HG03196 (cell line): ENCODE results near the gene SP3.

ENCODE experiments used
- ATAC-seq: cut with Tn5 transposase; IDR thresholded peaks from one replicate; pipeline ENCODE4 v1.9.1; 2021; ENCODE audit not compliant: unreplicated experiment

Gene SP3

DNA sequence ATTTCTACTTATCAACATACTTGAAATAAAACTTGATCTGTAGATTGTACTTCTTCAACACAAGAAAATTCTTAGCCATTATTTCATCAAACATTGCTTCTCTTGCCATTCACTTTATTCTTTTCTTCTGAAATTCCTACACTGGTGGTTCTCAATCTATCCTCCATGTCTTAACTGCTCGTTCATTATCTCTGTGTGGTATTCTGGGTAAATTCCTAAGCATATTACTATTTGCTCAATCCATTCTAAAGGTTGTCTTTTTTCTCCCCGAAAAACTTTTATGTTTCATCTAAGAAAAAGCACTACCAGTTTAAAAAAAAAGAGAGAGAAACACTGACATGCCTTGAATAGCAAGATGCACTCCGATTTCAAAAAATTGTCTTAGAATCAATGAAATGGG lies 18.0 kb downstream of the SP3 start:
- no peak for ATAC-seq

- no peak for ATAC-seq
These were observed 21.4 kb downstream of the SP3 start for GRCh38 chr2:173943738-173944137.

DNA sequence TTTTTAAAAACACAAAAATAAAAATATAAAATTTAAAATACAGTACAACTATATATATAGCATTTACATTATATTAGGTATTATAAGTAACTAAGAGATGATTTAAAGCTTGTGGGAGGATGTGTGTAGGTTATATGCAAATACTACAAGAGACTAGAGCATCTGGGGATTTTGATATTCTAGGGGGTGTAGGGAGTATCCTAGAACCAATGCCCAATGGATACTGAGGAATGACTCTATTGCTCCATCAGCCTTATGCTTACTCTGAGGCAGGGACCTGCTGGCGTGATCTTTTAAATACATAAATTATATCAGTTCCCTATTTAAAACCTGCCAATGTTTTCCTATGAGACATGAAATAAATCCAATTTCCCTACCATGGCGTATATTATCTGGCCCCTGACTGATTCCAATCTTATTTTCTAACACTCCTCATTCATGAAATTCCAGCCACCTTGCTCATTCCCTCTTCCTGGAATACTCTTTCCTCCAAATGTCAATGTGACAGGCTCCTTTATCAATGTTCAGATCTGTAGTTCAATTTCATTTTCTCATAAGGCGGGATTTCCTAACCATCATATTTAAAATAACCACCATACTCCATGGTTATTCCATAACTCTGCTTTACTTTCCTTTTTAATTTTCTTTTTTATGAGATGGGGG lies 22.2 kb downstream of the SP3 start:
- ATAC-seq, result no peak

DNA sequence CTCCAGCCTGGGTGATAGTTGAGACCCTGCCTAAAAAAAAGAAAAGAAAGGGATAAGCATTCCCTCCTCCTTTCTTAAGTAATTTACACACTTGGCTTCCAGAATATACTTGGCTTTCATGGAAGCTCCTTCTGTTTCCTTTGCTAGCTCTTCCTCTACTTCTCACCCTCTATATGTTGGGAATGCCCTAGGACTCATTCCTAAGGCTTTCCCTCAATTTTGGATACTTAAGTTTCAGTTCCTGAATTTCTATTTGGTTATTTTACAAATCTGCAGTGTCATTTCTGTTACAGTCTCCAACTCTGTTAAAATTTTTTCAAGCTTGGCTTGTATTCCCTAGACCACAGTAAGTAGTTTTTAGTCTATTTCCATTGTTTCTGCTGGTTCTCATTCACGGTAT lies 23.6 kb downstream of the SP3 start:
- ATAC-seq, result no peak

DNA sequence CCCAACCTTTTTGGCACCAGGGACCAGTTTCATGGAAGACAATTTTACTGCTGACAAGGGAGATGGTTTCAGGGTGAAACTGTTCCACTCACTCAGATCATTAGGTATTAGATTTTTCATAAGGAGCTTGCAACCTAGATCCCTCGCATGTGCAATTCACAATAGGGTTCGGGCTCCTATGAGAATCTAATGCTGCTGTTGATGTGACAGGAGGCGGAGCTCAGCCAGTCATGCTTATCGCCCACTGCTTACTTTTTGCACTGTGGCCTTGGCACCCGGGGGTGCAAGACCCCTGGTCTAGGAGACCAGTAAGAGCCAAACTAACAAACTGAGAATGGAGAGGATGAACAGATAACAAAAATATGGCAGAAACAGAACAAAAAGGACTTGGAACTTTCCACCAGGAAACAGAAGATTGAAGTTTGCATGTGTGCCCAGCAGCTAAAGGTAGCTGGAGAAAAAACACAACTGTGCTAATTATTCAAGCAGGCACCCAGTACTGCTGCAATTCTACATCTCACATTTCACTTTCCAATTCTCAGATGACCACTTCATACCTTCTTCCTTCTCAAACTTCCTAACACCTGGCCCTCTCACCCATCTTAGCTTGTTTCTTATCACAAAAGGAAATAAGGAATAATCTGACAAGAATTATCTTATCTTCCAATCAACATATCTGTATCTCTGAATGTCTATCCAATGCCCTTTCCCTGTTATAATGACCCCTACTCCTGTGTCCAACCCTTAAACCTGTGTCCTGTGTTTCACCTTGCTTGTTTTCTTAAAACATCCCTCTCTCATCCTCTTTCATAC lies 24.8 kb downstream of the SP3 start:
- ATAC-seq, result peak; percentile 30

DNA sequence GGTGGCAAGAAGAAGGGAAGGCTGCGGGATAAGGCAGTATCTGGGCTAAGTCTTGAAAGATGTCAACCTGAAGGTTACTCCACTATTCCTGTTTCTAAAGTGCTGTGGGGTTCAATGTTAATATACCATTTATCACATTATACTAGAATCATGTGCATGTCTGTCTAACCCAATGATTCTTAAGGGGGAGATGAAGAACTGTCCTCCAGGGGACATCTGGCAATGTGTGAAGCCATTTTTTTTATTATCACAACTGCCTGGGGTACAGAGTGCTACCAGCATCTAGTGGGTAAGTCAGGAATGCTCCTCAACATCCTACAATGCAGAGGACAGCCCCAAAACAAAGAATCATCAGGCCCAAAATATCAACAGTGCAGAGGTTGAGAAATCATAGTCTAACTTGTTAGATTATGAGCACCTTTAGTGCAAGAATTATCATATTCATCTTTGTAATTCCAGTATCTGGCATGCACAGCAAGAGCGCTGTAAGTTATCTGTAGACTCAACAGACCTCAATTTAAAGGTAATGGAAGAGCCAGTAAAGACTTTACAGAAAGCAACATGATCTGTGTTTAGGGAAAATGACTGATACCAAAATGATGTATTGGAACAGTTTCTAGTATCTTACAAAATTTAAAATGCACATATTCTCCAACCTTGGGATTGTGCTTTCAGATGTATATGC lies 26.3 kb downstream of the SP3 start:
- no peak for ATAC-seq

DNA sequence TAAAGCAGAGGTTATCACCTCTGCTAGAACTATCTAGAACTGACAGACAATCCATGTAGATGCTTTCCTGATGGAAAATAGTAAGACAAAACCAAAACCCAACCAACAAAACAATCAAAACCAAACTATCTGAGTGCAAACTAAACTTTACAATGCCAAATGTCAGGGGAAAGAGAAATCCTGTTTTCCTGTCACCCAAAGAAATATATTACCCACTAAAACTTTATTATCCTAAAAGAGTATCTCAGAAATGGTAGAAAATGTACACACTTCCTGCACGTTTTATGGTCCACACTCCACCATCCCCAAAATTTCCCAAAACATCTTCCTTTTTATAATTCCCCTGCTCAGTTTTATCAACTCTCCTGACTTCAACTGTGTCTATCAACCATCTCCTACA lies 29.9 kb downstream of the SP3 start:
- ATAC-seq, result no peak

GRCh38 chr2:173934895-173935294 lies 30.3 kb downstream of the SP3 start:
- no peak for ATAC-seq

- ATAC-seq, result no peak
These were observed 33.4 kb downstream of the SP3 start for GRCh38 chr2:173931751-173932150.

GRCh38 chr2:173929441-173929840 lies 35.7 kb downstream of the SP3 start:
- no peak for ATAC-seq

- no peak for ATAC-seq
These were observed 38.3 kb downstream of the SP3 start for GRCh38 chr2:173926875-173927274.

- ATAC-seq, result no peak
These were observed 40.9 kb downstream of the SP3 start for GRCh38 chr2:173924285-173924684.

DNA sequence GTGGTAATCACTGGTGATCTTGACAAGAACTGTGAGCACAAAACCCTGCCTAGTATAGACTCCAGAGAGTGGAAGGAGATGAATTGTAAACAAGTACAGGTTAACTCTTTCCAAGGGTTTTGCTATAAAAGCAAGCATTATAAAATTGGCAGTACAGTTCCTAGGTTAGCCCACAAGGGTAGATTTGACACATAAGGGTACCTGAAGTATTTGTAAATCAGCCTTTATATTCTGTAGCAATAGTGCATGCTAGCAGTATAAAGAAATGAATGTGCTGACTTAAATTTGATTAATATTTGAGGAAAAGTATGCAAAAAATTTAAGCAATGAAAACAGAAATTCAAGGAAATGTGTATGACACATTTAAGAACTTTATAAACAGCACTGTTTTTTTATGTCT lies 42.4 kb downstream of the SP3 start:
- ATAC-seq, result no peak

DNA sequence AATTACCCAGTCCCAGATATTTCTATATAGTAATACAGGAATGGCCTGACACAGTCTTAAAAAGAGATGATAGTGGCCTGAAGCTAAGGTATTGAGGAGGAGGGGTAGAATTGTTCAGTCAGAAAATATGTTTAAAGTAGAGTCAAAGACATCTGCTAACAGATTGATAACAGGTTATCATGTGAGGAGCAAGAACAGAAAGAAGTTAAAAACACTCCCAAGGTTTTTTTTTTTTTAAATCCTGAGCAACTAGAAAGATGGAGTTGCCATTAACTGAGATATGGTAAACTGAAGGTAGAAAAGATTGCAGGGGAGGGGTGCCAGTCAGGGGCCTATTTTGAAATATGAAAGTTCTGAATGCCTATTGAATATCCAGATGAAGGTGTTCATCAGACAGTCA lies 43.1 kb downstream of the SP3 start:
- ATAC-seq, result no peak

- ATAC-seq, result no peak
These were observed 50.9 kb downstream of the SP3 start for GRCh38 chr2:173914055-173914927.

- no peak for ATAC-seq
These were observed 55.3 kb downstream of the SP3 start for GRCh38 chr2:173909846-173910245.

- ATAC-seq, result no peak
These were observed 58.5 kb downstream of the SP3 start for GRCh38 chr2:173906626-173907025.

DNA sequence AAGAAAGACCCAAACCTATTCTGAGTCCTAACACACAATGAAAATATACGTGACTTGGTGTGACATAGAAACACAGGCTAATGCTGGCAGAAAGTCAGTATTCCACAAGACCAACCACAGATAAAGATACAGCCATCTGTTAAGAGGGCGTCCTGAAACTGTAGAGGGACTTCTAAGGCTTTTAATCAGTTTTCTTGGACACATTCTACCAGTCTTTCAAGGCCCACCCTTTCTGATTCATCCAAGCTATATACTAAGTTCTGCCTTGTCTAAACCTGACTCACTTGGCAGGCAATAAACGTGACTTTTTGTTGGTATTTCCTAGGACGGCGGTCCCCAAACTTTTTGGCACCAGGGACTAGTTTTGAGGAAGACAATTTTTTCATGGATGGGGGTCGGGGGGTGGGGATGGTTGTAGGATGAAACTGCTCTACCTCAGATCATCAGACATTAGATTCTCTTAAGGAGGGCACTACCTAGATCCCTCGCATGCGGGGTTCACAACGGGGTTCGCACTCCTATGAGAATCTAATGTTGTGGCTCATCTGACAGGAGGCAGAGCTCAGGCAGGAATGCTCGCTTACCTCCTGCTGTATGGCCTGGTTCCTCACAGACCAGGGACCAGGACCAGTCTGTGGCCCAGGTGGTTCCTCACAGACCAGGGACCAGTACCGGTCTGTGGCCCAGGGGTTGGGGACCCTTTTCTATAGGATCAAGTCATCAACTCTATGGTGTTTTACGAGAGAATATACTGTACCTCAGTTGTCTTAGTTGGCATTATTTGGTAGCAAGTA lies 61.4 kb downstream of the SP3 start:
- ATAC-seq, result no peak

DNA sequence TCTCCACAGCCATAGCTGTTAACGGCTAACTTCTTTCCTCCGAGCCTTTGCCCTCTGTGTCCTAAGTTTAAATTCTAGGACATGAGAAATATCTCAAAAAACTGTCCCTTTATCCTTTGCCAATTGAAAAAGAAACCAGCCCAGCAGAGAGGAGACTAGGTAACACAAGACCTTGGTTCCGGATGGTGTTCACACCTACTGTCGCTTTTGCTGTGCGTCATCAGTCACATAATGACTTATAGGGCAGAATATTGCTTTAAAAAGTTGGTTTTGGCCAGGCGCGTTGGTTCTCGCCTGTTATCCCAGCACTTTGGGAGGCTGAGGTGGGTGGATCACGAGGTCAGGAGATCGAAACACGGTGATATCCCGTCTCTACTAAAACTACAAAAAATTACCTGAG lies 66.2 kb downstream of the SP3 start:
- no peak for ATAC-seq

DNA sequence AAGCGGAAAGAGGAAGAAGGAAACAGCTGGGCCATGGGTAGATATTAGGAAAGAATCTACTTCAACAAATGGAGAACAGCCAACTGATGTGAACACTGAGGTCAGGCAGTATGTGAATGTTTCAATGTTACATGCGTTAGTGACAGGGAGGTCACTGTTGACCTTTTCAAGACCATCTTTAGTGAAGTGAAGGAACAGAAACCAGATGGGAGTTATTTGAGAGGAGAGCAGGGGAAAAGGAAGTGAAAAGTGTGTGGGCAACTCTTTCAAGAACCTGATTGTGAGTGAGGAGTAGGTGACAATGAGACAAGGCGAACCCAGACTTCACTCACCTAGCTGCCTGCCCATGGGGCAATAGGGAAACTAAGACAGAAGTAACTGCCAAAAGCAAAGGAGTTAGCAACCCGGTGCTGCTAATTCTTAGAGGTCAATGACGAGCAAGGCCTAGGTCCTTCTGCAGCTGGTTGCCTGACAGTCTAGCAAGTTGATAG lies 67.0 kb downstream of the SP3 start:
- ATAC-seq, result peak; percentile 92
